SK-N-MC (cell line): ENCODE data around the gene C1QTNF3.

ENCODE experiments used
- EZH2 ChIP-seq: fragments of 200-600 bp; sonication (generic); IDR thresholded peaks from one replicate; pipeline ENCODE4 v1.6.1; 2017; ENCODE audit warnings: antibody characterized with exemption
- POLR2AphosphoS5 ChIP-seq: IDR thresholded peaks from 2 replicates; pipeline ENCODE4 v1.6.1; 2012; ENCODE audit warnings: mild to moderate bottlenecking, low read depth, low read length, borderline replicate concordance

DNA sequence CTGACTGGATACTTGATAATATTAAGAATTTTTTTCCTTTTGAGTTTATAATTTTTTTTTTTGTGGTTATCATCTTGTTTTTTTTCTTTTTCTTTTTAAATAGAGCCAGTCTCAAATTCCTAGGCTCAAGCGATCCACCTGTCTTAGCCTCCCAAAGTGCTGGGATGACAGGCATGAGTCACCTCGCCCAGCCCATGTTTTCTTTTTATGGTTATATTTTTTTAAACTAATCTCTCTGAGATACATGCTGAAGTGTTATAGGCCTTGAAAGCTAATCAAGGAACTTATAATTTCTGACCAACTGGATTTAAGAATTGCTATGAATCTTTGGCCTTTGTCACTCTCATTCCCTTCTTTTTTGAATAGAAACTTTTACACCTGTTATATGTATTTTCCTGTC, 28.4 kb downstream of the C1QTNF3 start:
- no peak for TF ChIP-seq POLR2AphosphoS5
- TF ChIP-seq EZH2, result no peak
